ENCODE data around the gene CDH23.

The CDH23 gene

GRCh38 chr10:71623986-71624291 is 227.2 kb downstream of the CDH23 start:
- no peaks in the 10 kb centered on the region for H3K79me2 ChIP-seq (ENCODE audit: insufficient read depth, low read depth)
- no peaks in the 10 kb centered on the region for H3K36me3 ChIP-seq (ENCODE audit: insufficient read depth)
- H3K4me2 ChIP-seq: no peak overlapping the region
- peaks cover 92% of the 10 kb centered on the region for H3K27me3 ChIP-seq (ENCODE audit: insufficient read depth, low read depth)
- no peaks in the 10 kb centered on the region for H4K20me1 ChIP-seq (ENCODE audit: insufficient read depth)
- no peak overlapping the region for H3K4me3 ChIP-seq (IDR thresholded peaks at IDR 0.05; ENCODE audit: insufficient read depth, low read depth, low read length)
- H3K4me1 ChIP-seq (ENCODE audit: low read depth, poor library complexity, severe bottlenecking): no peaks in the 10 kb centered on the region
- no peak overlapping the region for H3K9ac ChIP-seq
- no peak overlapping the region for H3K27ac ChIP-seq
- no peak for TF ChIP-seq CTCF (conservative IDR thresholded peaks at IDR 0.05; ENCODE audit: low read depth, low read length)
- H2AFZ ChIP-seq (ENCODE audit: low read depth): no peak overlapping the region

GRCh38 chr10:71625445-71626175 is 228.9 kb downstream of the CDH23 start:
- Histone ChIP-seq H3K4me1 (ENCODE audit: low read depth, poor library complexity, severe bottlenecking) (no peaks in the 10 kb centered on the region), H3K36me3 (ENCODE audit: insufficient read depth) (no peaks in the 10 kb centered on the region), H3K9ac (no peak overlapping the region), H3K27me3 (ENCODE audit: insufficient read depth, low read depth) (peaks cover 96% of the 10 kb centered on the region), H2AFZ (ENCODE audit: low read depth) (no peak overlapping the region), H3K79me2 (ENCODE audit: insufficient read depth, low read depth) (no peaks in the 10 kb centered on the region), H3K27ac (no peak overlapping the region), H3K4me3 (IDR thresholded peaks at IDR 0.05; ENCODE audit: insufficient read depth, low read depth, low read length) (no peak overlapping the region), H4K20me1 (ENCODE audit: insufficient read depth) (no peaks in the 10 kb centered on the region), H3K4me2 (no peak overlapping the region)
- TF ChIP-seq CTCF (conservative IDR thresholded peaks at IDR 0.05; ENCODE audit: low read depth, low read length): no peak

GRCh38 chr10:71627230-71627939 is 230.7 kb downstream of the CDH23 start:
- no peaks in the 10 kb centered on the region for H3K4me1 ChIP-seq (ENCODE audit: low read depth, poor library complexity, severe bottlenecking)
- no peak overlapping the region for H2AFZ ChIP-seq (ENCODE audit: low read depth)
- H4K20me1 ChIP-seq (ENCODE audit: insufficient read depth): no peaks in the 10 kb centered on the region
- no peak overlapping the region for H3K27ac ChIP-seq
- no peaks in the 10 kb centered on the region for H3K36me3 ChIP-seq (ENCODE audit: insufficient read depth)
- H3K79me2 ChIP-seq (ENCODE audit: insufficient read depth, low read depth): no peaks in the 10 kb centered on the region
- no peak for TF ChIP-seq CTCF (conservative IDR thresholded peaks at IDR 0.05; ENCODE audit: low read depth, low read length)
- no peak overlapping the region for H3K9ac ChIP-seq
- H3K4me3 ChIP-seq (IDR thresholded peaks at IDR 0.05; ENCODE audit: insufficient read depth, low read depth, low read length): no peak overlapping the region
- H3K4me2 ChIP-seq: no peak overlapping the region
- peaks cover 90% of the 10 kb centered on the region for H3K27me3 ChIP-seq (ENCODE audit: insufficient read depth, low read depth)

GRCh38 chr10:71627956-71628355 is 231.2 kb downstream of the CDH23 start:
- H2AFZ ChIP-seq (ENCODE audit: low read depth): no peak overlapping the region
- no peaks in the 10 kb centered on the region for H4K20me1 ChIP-seq (ENCODE audit: insufficient read depth)
- H3K4me3 ChIP-seq (IDR thresholded peaks at IDR 0.05; ENCODE audit: insufficient read depth, low read depth, low read length): no peak overlapping the region
- H3K27me3 ChIP-seq (ENCODE audit: insufficient read depth, low read depth): peaks cover 87% of the 10 kb centered on the region
- H3K9ac ChIP-seq: no peak overlapping the region
- no peak overlapping the region for H3K27ac ChIP-seq
- no peak overlapping the region for H3K4me2 ChIP-seq
- no peaks in the 10 kb centered on the region for H3K79me2 ChIP-seq (ENCODE audit: insufficient read depth, low read depth)
- TF ChIP-seq CTCF (conservative IDR thresholded peaks at IDR 0.05; ENCODE audit: low read depth, low read length): no peak
- H3K36me3 ChIP-seq (ENCODE audit: insufficient read depth): no peaks in the 10 kb centered on the region
- no peaks in the 10 kb centered on the region for H3K4me1 ChIP-seq (ENCODE audit: low read depth, poor library complexity, severe bottlenecking)
